Stimulated activated CD8-positive, alpha-beta memory T cell treated with anti-CD3 and anti-CD28 coated beads, Interleukin-7, amount 100 ng/mL, for 24 hours (primary cell): Measurements from ENCODE around the gene TMEM184A.

Experiments used
- DNase-seq: peaks from one replicate; pipeline ENCODE4 v3.0.0-alpha.2; 2020; ENCODE audit warnings: low read depth

The TMEM184A gene

DNA sequence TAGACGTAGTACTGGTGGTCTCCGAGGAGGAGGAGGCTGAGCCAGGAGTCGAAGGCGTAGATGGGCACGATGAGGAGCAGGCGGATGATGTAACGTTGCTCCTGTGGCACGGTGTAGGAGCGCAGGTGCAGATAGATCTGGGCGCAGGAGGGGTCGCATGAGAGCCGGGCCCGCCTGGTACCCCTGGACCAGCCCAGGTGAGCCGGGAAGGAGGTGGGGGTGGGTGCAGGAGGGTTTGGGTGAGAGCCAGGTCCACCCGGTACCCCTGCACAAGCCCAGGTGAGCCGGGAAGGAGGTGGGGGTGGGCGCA lies 5.2 kb downstream of the TMEM184A start:
- no peak for DNase-seq

DNA sequence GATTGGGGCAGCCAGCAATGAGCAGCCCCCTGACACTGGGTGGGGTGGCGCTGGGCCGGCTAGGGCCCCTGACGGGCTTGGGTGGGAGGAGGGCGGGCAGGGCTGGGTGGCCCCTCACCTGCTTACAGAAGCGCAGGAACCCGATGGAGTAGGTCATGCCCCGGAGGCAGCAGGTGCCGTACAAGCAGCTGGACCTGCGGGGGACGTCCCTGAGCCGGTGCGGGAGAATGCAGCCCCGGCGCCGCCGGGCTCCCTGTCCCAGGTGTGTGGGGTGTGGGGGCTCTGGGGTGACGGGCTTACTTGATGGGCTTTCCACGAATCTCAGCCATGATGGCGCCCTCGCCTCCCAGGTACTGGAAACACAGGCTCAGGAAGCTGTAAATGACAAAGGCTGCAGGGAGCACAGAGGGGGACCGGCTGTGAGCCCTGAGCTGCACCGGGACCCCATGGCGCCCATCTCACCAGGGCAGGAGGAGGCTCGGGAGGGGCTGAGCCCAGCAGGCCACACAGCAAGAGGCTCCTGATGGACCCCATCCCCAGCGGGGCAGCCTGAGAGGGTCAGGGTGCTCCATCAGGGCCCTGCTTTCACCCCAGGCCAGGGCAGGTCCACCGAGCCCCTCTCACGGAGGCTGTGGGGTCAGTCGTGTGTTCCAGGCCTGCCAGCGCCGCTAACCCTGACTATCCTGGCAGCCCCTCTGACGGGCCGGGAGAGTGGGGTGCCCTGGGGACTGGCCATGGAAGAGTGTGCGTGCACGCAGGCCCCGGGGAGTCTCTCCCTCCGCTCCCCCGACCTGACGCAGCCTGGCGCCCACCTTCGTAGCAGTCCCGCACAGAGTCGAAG lies 5.8 kb downstream of the TMEM184A start:
- DNase-seq: no peak

DNA sequence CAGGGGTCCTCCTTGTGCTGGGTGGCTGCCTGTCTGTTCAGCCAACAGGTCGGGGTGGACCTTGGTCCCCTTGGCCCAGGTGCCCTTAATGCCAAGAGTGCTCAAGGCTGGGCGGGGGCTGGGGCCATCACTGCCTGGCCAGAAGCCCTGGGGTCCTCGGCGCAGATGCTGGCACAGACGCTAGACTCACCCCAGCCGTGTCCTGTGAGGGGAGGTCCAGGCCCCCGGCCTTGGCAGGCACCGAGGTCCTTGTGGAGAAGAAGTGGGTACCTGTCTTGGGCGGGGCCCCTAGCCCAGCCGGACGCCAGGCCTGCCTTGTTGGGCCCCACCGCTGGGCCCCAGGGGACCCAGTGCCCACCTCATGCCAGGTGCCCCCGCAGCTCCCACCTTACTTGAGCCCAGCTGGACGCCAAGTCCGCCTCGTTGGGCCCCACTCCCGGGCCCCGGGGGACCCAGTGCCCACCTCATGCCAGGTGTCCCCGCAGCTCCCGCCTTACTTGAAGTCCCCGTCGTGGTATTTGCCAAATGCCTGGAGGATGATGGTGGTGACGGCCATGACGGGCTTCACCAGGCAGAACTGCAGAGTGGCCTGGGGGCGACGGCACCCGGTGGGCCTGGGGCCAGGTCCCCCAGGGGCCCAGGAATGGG lies 6.5 kb downstream of the TMEM184A start:
- DNase-seq: no peak

DNA sequence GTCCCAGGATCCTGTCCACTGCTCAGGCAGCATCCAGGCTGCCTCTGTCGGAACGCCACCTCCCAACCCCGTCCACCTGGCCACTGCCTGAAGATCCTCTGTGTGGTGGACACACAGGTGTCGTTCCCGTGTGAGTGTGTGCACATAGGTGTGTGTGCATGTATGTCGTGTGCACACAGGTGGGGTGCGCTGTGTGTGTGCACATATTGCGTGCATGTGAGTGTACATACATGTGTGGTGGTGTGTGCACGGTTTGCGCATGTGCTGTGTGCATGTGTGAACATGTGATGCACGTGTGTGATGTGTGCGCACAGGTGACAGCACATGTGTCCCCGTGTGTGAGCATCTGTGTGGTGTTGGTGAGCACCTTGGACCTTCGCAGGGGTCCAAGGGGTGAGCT lies 7.1 kb downstream of the TMEM184A start:
- DNase-seq: no peak

DNA sequence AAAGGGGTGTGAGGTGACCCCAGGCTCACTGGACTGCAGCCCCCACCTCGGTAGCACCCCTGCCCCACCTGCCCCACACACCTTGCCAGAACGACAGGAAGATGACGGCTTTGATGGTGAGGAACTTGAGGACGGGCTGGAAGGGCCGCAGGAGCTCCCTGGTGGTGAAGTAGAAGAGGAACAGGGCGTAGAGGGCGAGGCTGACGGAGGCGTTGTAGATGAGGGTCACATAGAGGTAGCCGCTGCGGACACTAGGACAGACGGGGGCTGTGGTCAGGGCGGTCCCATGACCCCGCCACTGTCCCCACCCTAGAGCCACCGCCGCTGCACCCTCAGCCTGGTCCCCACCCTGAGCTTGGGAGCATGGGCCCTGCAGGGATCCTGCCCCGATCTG lies 7.6 kb downstream of the TMEM184A start:
- no peak for DNase-seq

DNA sequence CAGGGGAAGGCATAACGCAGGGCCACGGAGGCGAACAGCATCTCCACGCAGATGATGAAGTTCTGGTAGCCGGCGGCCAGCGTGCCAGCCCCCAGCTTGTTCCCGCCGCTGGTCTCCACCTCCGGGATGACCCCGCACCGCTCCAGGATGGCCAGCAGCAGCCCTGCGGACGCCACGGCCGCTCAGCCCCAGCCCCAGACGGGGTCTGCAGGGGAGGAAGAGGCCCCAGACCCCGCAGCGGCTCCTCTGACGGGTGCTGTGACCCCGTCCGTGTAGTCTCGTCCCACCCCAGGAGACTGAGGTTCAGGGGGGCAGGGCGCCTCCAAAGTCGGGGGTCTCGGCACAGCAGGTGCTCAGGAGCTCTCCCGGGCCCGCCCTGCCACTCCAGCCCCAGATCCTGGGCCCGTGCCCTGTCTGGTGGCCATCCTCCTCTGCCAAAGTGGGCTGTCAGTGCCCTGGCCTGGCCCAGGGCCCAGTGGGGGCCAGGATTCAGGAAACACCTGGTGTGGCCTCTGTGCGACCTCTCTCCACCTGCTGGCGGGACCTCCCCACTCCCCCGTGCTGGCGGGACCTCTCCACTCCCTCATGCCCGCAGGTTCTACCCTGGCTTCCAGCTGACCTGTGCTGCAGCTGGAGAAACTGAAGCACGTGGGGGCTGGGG lies 8.1 kb downstream of the TMEM184A start:
- no peak for DNase-seq

DNA sequence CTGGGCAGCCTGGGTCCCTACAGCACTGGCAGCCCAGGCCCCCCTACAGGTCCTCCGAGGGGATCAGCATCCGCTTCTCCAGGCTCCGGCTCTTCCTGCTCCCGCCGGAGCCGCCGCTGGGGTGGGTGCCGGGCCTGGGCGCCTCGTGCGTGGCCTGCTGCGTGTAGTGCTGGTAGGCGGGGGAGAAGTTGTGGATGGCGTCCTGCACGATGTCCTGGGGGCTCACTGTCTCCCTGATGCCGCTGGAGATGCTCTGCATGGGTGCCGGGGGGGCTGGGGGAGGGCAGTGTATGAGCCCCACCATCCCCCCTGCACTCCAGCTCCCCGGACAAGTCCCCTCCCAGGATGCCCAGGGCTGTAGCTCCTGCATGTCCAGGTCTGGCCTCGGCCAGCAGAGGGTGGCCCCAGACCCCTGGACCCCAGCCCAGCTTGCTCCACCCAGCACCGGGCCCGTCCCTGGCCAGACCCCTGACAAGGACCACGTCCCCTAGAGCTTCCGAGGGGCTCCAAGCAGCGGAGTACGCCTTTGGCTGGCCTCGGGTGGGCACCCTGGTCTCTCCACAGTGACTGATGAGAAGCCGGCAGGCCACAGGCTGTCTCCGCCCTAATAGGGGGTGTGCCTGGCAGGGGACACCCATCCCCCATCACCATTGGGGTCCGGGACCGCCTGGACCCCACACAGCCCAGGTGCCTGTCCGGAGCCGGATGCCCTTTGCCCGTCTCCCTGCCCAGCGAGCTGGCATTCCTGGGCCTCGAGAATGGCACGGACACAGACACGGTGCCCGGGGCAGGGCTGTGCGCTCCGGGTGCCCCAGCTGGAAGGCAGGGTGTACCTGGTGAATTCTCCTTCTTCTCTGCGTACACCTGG lies 8.9 kb downstream of the TMEM184A start:
- no peak for DNase-seq

DNA sequence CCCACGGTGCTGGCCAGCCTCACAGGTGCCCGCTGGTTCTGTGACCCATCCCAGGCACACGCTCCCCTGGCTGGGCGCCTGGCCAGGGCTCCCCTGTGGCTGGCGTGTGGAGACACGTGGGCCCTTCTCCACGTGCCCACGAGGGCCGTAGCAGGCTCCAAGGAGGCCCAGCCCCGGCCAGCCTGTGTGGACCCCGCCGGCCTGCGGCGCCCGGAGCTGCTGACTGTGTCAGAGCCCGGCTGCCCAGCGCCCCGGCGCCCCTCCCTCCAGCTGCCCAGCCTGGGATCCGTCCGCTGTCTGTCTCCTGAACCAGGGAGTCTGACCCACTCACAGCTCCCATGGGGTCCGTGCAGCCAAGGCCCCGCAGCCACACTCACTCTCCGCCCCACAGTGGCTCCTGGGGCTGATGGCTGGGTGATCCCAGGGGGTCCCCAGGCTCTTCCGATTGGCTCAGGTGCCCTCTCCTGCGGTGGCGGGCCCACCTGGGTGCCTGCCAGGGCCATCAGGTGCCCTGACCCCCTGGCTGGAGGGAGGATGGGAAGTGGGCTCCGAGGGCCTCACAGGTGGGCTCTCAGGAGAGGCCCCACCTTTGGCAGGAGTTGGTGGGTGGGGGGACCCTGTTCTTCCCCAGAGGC lies 9.6 kb downstream of the TMEM184A start:
- no peak for DNase-seq

DNA sequence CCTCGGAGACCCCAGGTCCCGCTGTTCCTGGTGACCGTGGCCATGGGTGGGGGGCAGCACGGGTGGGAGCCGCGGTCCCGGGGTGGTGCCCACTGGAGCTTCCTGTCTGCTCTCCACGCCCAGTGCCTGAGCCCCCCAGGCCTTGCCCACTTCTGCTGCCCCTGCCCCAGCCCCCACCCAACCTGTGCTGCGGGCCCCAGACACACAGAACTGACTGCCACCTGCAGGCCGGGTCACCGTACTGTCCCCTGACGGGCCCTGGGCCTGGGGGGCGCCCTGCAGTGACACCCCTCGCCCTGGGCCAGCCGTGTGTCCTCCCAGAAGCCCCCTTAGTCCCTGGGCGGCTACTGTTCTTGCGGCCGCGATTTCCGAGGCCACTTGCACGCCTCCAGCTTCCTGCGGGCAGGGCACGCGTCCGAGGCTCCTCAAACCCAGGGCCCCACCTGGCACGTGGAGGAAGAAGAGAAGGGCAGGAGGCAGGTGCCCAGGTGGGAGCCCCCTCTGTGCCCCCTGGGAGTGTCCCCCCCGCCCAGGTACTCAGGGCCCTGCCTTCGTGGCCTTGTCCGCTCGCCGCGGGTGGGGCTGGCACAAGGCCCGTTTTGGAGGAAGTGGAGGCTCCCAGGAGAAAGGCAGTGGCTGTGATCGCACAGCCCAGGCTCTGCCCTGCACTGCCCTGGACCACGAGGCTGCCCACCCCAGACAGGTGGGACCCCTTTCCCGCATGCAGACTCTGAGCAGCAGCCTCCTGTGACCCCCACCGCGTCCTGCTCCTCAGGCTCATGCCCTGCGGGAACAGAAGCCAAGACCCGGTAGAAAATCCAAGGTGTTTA lies 10.4 kb downstream of the TMEM184A start:
- DNase-seq: no peak

DNA sequence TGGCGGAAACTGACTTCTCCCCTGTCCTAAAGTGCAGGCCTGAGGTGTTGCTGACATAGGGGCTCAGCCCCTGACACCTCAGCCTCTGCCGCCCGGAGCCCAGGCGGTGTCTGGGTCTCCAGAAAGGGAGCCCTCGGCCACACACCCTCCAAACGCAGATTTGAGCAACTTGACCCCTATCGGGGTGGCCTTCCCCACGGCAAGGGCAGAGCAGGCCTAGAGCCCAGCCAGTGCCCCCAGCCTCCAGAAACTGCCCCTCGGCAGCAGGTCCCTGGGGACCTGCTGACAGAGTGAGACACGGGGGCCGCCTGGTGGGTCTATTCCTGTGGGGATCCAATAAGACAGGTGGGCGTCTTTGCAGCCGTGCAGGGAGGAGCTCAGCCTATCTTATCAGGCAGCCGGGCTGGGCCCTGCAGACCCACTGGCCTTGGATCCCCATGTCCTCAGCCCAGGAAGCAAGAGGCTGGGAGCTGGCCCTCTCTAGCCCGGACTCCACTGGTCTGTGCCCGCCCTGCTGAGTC lies 11.0 kb downstream of the TMEM184A start:
- DNase-seq: no peak

DNA sequence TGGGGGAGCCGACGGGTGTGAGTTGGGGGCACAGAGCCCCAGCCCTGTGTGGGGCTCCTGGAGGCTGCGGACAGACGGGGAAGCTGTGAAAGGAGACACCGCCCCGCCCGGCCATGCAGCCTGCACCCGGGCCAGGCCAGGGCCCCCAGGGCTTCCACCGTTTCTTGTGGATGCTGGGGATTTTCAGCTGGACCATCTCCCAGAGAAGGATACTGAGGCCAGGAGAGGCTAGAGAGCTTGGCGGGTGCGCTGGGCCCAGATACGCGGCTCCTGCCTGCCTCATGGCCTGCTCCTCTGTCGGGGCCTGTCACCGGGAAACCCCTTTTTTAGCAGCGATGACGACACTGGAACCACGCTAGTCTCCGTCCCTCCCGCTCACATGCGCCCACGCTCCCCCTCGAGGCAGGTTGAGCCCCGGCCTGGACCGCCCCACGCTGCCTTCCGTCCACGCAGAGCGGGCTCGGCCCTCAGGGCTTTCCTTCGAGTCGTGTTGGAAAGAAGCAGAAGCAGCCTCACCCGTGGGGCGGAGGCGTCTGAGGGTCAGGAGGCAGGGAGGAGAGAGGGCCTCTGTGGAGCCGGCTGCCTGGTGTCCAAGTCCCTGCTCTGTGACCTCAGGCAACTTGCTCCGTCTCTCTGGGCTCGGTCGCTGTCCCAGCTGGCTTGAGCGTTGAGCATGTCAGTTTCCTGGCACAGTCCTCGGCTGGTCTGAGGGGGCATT lies 11.7 kb downstream of the TMEM184A start:
- no peak for DNase-seq

DNA sequence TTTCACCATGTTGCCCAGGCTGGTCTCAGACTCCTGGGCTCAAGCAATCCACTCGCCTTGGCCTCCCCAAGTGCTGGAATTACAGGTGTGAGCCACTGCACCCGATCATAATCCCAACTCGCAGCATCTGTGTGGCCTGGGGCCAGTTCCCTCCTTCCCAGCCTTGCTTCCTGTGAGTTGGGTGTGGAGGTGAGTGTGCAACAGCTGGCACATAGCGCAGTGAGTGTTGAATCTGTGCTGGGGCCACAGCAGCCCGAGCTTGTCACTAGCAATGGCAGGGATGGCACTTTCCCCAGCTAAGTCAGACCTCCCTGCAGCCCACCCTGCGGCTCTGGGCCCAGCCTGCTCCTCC lies 12.2 kb downstream of the TMEM184A start:
- DNase-seq: no peak

DNA sequence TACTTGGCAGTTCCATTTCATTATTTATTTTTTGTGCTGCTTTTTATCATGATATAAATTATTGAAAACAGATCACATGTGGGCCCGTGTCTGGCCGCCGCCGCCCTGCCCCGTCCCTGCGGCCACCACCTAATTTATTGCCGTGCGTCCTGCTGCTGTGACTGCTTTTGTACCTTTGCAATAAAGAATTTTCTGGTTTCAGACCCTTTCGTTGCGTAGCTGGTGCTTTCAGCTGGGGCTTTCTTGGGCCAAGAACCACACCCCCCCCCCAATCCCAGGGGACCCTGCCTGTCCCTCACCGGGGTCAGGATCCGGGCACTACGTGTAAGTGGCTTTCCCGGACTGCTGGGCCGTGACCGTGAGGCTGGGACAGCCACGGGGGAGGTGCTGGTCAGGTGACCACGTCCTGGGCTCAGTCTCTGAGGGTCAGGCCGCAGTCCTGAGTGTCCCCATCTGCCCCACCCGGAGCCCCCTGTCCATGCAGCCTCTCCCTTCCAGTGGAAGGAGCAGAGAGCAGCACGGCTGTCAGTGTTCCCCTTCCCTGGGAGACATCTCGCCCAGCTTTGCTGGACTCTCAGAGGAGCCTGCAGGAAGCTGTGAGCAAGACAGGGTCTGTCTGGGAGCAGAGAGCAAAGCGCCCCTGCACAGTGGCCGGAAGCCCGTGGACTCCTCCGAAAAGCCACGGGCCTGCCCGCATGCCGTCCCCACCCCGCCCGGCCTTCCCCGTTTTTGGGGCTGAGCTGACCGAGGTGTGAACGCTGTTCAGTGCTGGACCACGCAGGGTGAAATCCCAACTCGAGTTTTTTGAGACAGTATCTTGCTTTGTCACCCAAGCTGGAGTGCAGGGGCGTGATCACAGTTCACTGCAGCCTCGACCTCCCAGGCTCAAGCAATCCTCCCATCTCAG lies 12.9 kb downstream of the TMEM184A start:
- no peak for DNase-seq

DNA sequence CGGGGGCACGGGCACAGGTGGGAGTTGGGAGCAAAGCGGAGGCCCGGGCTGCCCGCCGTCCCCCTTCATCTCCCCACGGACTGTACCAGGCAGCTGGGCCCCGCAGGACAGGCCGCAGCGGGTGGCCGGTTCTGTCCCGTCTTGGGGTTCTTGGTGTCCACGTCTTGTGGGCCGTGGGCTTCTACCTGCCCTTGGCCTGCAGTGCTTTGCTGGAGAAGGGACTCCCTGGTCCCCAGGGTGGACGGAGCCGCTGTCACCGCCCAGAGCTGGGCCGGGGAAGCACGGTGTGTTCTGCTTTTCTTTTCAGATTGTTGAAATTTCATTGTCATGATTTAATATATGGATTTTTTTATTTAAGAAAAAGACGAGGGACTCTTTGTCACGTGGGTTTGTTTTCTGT lies 13.7 kb downstream of the TMEM184A start:
- no peak for DNase-seq

DNA sequence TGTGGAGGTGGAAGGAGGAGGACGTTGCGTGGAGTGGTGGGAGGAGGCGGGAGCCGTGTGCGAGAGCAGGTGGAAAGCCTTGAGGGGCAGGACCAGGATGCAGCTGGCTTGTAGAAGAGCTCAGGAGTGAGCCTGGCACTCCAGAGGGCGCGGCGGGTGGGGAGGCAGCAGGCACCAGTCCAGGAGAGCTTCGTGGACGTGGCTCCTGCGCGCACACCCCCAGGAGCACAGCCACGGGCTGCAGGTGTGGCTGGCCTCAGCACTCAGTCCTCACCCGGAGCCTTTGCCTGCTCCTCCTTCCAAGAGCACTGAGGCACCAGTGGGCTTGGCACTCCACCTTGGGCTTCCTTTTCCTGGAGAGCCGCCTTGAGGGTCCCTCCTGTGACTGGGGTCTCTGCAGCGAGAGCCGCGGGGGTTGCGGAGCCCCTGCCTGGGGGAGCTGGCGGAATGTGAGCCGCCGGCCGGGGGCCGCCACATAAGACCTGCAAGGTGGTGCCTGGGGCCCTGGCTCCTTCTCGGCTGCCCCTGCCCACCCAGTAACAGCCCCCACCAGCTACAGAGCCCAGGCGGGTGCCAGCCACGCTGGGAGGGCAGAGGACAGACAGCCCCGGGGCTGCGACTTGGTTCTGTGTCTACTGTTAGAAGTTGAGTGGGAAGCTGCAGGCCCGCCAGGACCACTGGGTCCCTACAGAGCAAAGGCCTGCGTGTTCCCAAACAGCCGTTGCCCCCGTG lies 14.4 kb downstream of the TMEM184A start:
- no peak for DNase-seq

DNA sequence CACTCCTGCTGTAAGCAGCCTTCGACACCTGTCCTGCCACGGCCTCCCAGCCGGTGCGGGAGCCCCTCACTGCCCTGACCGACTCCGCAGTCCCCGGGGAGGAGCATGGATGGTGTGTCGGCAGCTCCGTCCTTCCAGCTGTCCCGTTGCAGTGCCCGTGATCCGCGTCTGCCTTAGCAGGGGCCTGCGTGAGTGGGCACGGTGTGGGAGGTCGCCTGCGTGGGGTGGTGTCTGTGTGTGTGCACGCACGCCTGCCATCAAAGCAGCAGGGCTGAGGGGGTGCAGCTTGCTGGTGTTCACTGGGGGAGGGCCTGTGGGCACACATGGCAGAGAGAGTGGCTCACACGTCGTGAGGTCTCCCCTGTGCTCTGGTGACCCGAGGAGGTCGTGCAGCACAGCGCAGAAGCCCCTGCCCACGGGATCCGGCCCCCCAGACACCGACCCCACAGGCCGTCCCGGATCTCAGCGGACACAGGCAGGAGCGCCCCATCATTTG lies 15.2 kb downstream of the TMEM184A start:
- no peak for DNase-seq

DNA sequence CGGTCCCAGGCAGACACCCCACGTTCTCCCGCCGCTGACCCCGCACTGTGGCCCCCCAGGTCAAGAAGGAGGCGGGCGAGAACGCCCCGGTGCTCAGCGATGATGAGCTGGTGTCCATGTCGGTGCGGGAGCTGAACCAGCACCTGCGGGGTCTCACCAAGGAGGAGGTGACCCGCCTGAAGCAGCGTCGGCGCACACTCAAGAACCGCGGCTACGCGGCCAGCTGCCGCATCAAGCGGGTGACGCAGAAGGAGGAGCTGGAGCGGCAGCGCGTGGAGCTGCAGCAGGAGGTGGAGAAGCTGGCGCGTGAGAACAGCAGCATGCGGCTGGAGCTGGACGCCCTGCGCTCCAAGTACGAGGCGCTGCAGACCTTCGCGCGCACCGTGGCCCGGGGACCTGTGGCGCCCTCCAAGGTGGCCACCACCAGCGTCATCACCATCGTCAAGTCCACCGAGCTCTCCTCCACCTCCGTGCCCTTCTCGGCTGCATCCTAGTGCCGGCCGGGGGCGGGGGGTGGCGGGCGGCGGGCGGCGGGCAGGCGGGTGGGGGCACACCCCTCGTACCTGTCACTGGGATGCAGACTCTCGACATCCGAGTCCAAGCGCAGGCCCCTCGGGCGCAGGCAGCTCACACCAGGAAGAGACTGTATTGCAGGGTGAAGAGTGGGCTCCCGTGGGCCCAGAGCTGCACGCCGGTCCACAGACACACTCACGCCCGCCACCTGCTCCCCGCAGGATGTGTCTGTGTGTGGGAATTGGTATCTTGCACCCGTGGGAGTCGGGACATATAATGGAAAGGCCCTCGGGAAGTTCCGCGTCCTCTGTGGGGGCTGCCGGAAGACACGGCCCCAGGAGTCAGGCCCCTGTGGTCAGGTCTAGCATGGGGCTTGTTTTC lies 15.9 kb downstream of the TMEM184A start:
- DNase-seq: no peak
